Measurements from ENCODE around the gene EXOSC10. TPM values are rescaled to one million over a fixed set of nuclear protein-coding genes. Genes with fewer than 3 reads are reported as not detected.

EXOSC10 gene
- total and polyA plus RNA-seq, 2 experiments from 2014 or later, result 55.5 to 72.9 TPM

DNA sequence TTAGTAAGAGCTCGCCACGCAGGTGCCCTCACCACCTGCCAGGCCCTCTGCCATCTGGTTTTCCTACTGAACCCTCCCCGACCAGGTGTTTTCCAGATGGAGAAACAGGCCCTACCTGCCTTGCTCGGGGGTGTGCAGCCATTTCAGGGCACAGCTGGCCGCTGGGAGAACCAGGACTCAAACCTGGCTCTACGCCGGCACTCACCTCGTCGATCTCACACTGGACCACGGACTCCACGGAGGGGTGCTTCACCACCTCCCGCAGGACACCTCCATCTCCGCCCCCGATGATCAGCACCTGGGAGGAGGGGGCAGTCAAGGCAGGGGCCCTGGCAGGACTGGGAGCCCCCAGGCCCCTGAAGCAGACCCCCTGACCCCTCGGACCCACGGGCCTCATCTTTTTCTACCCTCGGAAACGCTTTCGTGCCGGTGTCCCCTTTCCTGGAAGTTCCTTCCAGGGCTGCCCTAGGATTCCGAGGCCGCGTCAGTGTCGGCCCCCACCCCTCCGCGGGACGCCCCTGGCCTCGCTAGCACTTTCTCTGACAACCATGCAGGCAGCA lies 41.0 kb downstream of the EXOSC10 start (continued):
- TF ChIP-seq, protein P1, sequence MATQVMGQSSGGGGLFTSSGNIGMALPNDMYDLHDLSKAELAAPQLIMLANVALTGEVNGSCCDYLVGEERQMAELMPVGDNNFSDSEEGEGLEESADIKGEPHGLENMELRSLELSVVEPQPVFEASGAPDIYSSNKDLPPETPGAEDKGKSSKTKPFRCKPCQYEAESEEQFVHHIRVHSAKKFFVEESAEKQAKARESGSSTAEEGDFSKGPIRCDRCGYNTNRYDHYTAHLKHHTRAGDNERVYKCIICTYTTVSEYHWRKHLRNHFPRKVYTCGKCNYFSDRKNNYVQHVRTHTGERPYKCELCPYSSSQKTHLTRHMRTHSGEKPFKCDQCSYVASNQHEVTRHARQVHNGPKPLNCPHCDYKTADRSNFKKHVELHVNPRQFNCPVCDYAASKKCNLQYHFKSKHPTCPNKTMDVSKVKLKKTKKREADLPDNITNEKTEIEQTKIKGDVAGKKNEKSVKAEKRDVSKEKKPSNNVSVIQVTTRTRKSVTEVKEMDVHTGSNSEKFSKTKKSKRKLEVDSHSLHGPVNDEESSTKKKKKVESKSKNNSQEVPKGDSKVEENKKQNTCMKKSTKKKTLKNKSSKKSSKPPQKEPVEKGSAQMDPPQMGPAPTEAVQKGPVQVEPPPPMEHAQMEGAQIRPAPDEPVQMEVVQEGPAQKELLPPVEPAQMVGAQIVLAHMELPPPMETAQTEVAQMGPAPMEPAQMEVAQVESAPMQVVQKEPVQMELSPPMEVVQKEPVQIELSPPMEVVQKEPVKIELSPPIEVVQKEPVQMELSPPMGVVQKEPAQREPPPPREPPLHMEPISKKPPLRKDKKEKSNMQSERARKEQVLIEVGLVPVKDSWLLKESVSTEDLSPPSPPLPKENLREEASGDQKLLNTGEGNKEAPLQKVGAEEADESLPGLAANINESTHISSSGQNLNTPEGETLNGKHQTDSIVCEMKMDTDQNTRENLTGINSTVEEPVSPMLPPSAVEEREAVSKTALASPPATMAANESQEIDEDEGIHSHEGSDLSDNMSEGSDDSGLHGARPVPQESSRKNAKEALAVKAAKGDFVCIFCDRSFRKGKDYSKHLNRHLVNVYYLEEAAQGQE (IDR thresholded peaks at IDR 0.05; ENCODE audit: unreplicated experiment), result no peak
- TF ChIP-seq POLR2AphosphoS5 (IDR thresholded peaks at IDR 0.05; ENCODE audit: low read depth), result no peak
- TF ChIP-seq ZNF331 (CRISPR knock-in tag; IDR thresholded peaks at IDR 0.05; ENCODE audit: low read depth), result no peak
- no peak for TF ChIP-seq EZH2phosphoT487 (IDR thresholded peaks at IDR 0.05; ENCODE audit: unreplicated experiment)
- no peak for TF ChIP-seq CREB1 (CRISPR knock-in tag; IDR thresholded peaks at IDR 0.05; ENCODE audit: low read depth)
- TF ChIP-seq ZNF114 (CRISPR knock-in tag; IDR thresholded peaks at IDR 0.05), result no peak
- TF ChIP-seq, protein P2, sequence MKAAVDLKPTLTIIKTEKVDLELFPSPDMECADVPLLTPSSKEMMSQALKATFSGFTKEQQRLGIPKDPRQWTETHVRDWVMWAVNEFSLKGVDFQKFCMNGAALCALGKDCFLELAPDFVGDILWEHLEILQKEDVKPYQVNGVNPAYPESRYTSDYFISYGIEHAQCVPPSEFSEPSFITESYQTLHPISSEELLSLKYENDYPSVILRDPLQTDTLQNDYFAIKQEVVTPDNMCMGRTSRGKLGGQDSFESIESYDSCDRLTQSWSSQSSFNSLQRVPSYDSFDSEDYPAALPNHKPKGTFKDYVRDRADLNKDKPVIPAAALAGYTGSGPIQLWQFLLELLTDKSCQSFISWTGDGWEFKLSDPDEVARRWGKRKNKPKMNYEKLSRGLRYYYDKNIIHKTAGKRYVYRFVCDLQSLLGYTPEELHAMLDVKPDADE (IDR thresholded peaks at IDR 0.05), result no peak
- no peak for TF ChIP-seq NANOG (IDR thresholded peaks at IDR 0.05; ENCODE audit: borderline replicate concordance)
- TF ChIP-seq JUNB (IDR thresholded peaks at IDR 0.05; ENCODE audit: unreplicated experiment), result no peak
- TF ChIP-seq STAT1 (IDR thresholded peaks at IDR 0.05; ENCODE audit: unreplicated experiment), result no peak

DNA sequence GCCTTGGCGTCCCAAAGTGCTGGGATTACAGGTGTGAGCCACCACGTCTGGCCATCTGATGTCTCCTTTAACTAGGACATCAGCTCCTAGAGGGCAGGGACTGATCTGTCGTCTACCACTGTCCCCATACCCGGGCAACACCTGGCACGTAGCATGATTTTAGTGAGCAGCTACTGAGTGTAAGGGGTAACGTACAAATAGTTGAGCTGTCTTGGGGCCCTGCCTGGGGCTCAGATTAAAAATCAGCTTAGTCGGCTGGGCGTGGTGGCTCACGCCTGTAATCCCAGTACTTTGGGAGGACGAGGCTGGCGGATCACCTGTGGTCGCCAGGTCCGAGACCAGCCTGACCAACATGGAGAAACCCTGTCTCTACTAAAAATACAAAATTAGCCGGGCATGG lies 41.6 kb downstream of the EXOSC10 start:
- Histone ChIP-seq H4K20me1 (replicated peaks; ENCODE audit: insufficient read depth) (peaks cover 3% of the 10 kb centered on the region), H3K4me1 (ENCODE audit: insufficient read depth) (peaks cover 9% of the 10 kb centered on the region; the same call in 1 of the 2 replicates), H3K4me2 (peak overlapping the region; percentile 89; the same call in 1 of the 2 replicates), H3K9me2 (ENCODE audit: insufficient read depth) (no peaks in the 10 kb centered on the region), H3F3A (replicated peaks; ENCODE audit: low read depth) (peaks cover 41% of the 10 kb centered on the region), H3K4me3 (peak overlapping the region; percentile 92; the same call in 1 of the 2 replicates), H3K27ac (ENCODE audit: low read depth) (0 out of 2 replicates have a peak overlapping the region, but pooled peaks have one; percentile 59), H2AFZ (no peak overlapping the region), H3K79me2 (replicated peaks; ENCODE audit: insufficient read depth) (peaks cover 27% of the 10 kb centered on the region), H3K36me3 (ENCODE audit: insufficient read depth) (peaks cover 4% of the 10 kb centered on the region; the same call in 1 of the 2 replicates), H3K27me3 (ENCODE audit: insufficient read depth) (no peaks in the 10 kb centered on the region)
- Mint-ChIP-seq H3K36me3 (ENCODE audit: low read depth) (peaks cover 49% of the 10 kb centered on the region), H3K27ac (no peak overlapping the region), H3K27me3 (ENCODE audit: insufficient read depth, low read depth, poor library complexity) (peaks cover 14% of the 10 kb centered on the region), H3K4me3 (peak overlapping the region; percentile 99; the same call in 2 of the 3 replicates), H3K9me3 (no peaks in the 10 kb centered on the region; the same call in 2 of the 3 replicates), H3K4me1 (peaks cover 23% of the 10 kb centered on the region)
- DNase-seq (ENCODE audit: low spot score), result no peak
- ATAC-seq, result no peak
- TF ChIP-seq ZNF114 (CRISPR knock-in tag; IDR thresholded peaks at IDR 0.05) (no peak), JUNB (IDR thresholded peaks at IDR 0.05; ENCODE audit: unreplicated experiment) (no peak), ZNF331 (CRISPR knock-in tag; IDR thresholded peaks at IDR 0.05; ENCODE audit: low read depth) (no peak), EZH2phosphoT487 (IDR thresholded peaks at IDR 0.05; ENCODE audit: unreplicated experiment) (no peak), STAT1 (IDR thresholded peaks at IDR 0.05; ENCODE audit: unreplicated experiment) (no peak), POLR2AphosphoS5 (IDR thresholded peaks at IDR 0.05; ENCODE audit: low read depth) (no peak)
- TF ChIP-seq, protein P1 (IDR thresholded peaks at IDR 0.05; ENCODE audit: unreplicated experiment), result no peak
